Astrocyte (in vitro differentiated cells and primary cell): ENCODE measurements around the gene CLMN.

Experiments used
- EZH2 ChIP-seq: IDR thresholded peaks from 2 replicates; pipeline ENCODE4 v1.6.1; 2012; ENCODE audit warnings: mild to moderate bottlenecking, low read length, inconsistent platforms; ENCODE audit not compliant: insufficient read depth
- TF ChIP-seq, protein P1 (sequence below): IDR thresholded peaks from 2 replicates; pipeline ENCODE4 v1.5.1; 2011; ENCODE audit warnings: low read depth, mild to moderate bottlenecking, inconsistent platforms, low read length, moderate library complexity; ENCODE audit not compliant: insufficient read depth

DNA sequence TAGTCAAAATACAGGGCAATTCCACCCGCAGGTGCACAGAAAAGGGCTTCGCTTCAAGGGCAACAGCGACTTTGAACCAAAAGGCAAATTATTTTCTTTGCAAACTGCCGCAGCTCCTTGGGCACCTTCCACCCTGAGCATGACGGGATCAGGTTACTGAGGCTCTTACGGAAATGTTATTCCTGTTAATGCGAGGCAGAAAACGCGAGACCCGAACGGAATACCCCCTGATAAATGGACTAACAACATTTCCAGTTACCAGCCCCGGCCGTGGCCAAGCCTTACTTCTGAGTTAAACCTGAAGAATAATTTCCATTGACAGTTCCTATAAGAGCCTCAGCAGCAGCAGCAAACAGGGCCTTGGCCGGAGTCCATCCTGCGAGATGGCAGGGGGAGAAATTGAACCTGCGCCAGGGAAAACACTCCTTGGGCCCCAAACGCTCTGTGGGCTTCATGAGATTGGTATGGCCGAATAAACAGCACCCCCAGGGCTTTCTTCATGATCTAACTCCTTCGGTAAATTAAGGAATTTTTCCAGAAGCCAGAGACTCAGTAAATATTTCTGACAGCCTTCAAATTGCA is 92.3 kb downstream of the CLMN start:
- TF ChIP-seq, protein P1, sequence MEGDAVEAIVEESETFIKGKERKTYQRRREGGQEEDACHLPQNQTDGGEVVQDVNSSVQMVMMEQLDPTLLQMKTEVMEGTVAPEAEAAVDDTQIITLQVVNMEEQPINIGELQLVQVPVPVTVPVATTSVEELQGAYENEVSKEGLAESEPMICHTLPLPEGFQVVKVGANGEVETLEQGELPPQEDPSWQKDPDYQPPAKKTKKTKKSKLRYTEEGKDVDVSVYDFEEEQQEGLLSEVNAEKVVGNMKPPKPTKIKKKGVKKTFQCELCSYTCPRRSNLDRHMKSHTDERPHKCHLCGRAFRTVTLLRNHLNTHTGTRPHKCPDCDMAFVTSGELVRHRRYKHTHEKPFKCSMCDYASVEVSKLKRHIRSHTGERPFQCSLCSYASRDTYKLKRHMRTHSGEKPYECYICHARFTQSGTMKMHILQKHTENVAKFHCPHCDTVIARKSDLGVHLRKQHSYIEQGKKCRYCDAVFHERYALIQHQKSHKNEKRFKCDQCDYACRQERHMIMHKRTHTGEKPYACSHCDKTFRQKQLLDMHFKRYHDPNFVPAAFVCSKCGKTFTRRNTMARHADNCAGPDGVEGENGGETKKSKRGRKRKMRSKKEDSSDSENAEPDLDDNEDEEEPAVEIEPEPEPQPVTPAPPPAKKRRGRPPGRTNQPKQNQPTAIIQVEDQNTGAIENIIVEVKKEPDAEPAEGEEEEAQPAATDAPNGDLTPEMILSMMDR, result no peak
- TF ChIP-seq EZH2, result no peak
